OCI-LY7 (cell line): ENCODE data around the gene WDR19.

Experiments
- EZH2phosphoT487 ChIP-seq: fragments of 200-600 bp; sonication (generic); IDR thresholded peaks from 2 replicates; pipeline ENCODE4 v1.6.1; 2018; ENCODE audit warnings: low read depth, borderline replicate concordance, mild to moderate bottlenecking, mixed run types, antibody characterized with exemption, low read length, moderate library complexity, mixed read lengths
- TF ChIP-seq, protein P1 (sequence below): fragments of 200-600 bp; sonication (generic); conservative IDR thresholded peaks from 2 replicates; pipeline ENCODE4 v1.5.1; 2014; ENCODE audit warnings: mild to moderate bottlenecking, antibody characterized with exemption, low read length, moderate library complexity, mixed read lengths

DNA sequence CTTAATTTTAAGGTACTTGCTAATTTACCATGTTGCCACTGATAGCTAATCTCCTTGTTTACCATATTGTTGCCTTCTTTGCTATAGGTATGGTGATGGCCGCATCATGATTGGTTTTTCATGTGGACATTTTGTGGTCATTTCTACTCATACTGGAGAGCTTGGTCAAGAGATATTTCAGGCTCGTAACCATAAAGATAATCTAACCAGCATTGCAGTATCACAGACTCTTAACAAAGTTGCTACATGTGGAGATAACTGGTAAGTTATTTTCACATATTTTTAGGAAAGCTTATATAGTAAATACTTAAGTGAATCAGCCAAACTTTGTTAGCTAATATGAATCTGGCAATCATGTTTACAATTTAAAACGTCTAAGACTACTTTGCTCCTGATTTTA lies 23.1 kb downstream of the WDR19 start:
- TF ChIP-seq, protein P1, sequence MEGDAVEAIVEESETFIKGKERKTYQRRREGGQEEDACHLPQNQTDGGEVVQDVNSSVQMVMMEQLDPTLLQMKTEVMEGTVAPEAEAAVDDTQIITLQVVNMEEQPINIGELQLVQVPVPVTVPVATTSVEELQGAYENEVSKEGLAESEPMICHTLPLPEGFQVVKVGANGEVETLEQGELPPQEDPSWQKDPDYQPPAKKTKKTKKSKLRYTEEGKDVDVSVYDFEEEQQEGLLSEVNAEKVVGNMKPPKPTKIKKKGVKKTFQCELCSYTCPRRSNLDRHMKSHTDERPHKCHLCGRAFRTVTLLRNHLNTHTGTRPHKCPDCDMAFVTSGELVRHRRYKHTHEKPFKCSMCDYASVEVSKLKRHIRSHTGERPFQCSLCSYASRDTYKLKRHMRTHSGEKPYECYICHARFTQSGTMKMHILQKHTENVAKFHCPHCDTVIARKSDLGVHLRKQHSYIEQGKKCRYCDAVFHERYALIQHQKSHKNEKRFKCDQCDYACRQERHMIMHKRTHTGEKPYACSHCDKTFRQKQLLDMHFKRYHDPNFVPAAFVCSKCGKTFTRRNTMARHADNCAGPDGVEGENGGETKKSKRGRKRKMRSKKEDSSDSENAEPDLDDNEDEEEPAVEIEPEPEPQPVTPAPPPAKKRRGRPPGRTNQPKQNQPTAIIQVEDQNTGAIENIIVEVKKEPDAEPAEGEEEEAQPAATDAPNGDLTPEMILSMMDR: no peak
- TF ChIP-seq EZH2phosphoT487: no peak
